OCI-LY3 (cell line): ENCODE data around the gene TRIM66.

Experiments
- H2AFZ ChIP-seq: fragments of 200-600, 300-600 bp; shearing (Covaris generic); 2 replicates; pipeline ENCODE4 v1.6.0; 2014; ENCODE audit warnings: antibody characterized with exemption, low read depth, low read length
- H3K27ac ChIP-seq: fragments of 200-600, 300-600 bp; sonication (generic); 2 replicates; pipeline ENCODE4 v1.5.1; 2014; ENCODE audit warnings: mild to moderate bottlenecking, low read length, moderate library complexity, mixed read lengths
- H3K27me3 ChIP-seq: fragments of 200-600, 300-600 bp; sonication (generic); 2 replicates; pipeline ENCODE4 v1.6.1; 2014; ENCODE audit warnings: low read depth, low read length, mixed read lengths
- H3K36me3 ChIP-seq: fragments of 200-600, 300-600 bp; sonication (generic); replicated peaks from 2 replicates; pipeline ENCODE3; 2014; ENCODE audit warnings: low read depth, low read length, mixed read lengths
- H3K4me1 ChIP-seq: fragments of 300-600, 200-600 bp; sonication (generic); 2 replicates; pipeline ENCODE4 v1.6.1; 2014; ENCODE audit warnings: low read length, mixed read lengths
- H3K4me2 ChIP-seq: fragments of 200-600, 300-600 bp; sonication (generic); 2 replicates; pipeline ENCODE4 v1.6.1; 2014; ENCODE audit warnings: low read length, mixed read lengths
- H3K4me3 ChIP-seq: fragments of 300-600, 200-600 bp; sonication (generic); 2 replicates; pipeline ENCODE4 v1.5.1; 2014; ENCODE audit warnings: antibody characterized with exemption, mild to moderate bottlenecking, low read length, moderate library complexity
- H3K79me2 ChIP-seq: fragments of 300-600, 200-600 bp; shearing (Covaris generic); 2 replicates; pipeline ENCODE4 v1.6.1; 2014; ENCODE audit warnings: mild to moderate bottlenecking, low read length, mixed read lengths
- H3K9ac ChIP-seq: fragments of 300-600, 200-600 bp; shearing (Covaris generic); 2 replicates; pipeline ENCODE4 v1.6.0; 2014; ENCODE audit warnings: mild to moderate bottlenecking, low read length, moderate library complexity
- H3K9me3 ChIP-seq: fragments of 200-600, 300-600 bp; shearing (Covaris generic); 2 replicates; pipeline ENCODE4 v1.6.1; 2014; ENCODE audit warnings: low read length, mixed read lengths; ENCODE audit not compliant: insufficient read depth
- H4K20me1 ChIP-seq: fragments of 200-600, 300-600 bp; sonication (generic); 2 replicates; pipeline ENCODE4 v1.6.1; 2016; ENCODE audit warnings: low read length, mixed read lengths; ENCODE audit not compliant: insufficient read depth
- EZH2phosphoT487 ChIP-seq: fragments of 200-600 bp; shearing (Covaris generic); IDR thresholded peaks from 2 replicates; pipeline ENCODE4 v1.6.1; 2018; ENCODE audit warnings: antibody characterized with exemption, mixed run types, low read depth
- TF ChIP-seq, protein P1 (sequence below): fragments of 200-600, 300-600 bp; sonication (generic); IDR thresholded peaks from 2 replicates; pipeline ENCODE4 v1.5.1; 2014; ENCODE audit warnings: antibody characterized with exemption, low read length, low read depth

TRIM66 gene

DNA sequence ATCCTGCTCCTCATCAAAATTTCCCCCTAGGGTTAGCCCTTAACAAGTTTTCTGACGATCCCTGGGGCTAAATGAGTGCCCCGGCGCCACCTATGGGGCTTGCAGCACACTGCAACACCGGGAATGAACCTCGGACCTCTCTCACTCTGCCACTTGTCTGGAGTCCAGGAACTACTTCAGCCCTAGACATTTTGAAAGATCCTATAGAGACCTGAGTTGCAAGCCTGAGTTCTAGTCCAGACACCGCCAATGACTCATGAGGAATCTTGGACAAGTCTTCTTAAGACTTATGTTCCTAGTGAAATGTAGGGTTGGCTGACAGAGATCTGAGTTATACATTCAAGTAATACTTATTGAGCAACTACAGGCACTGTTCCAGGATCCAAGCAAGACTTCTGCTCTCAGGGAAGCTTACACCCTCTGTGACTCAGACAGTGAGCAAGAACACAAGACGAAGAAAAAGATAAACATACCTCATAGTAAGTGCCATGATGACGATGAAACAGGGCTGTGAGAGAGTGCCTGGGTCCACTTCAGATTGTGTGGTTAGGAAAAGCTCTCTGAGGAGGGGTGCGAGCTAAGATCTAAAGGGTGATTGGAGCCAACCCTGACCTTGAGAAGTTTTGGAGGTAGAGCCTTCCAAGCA lies 78.3 kb downstream of the TRIM66 start:
- Histone ChIP-seq H4K20me1 (no peaks in the 10 kb centered on the region), H2AFZ (peak overlapping the region; percentile 69), H3K9ac (no peak overlapping the region), H3K27me3 (peaks cover 6% of the 10 kb centered on the region), H3K4me3 (peak overlapping the region; percentile 27), H3K4me1 (peaks cover 10% of the 10 kb centered on the region), H3K4me2 (peak overlapping the region; percentile 64), H3K27ac (no peak overlapping the region), H3K36me3 (no peaks in the 10 kb centered on the region), H3K79me2 (no peaks in the 10 kb centered on the region), H3K9me3 (no peaks in the 10 kb centered on the region)
- TF ChIP-seq, protein P1, sequence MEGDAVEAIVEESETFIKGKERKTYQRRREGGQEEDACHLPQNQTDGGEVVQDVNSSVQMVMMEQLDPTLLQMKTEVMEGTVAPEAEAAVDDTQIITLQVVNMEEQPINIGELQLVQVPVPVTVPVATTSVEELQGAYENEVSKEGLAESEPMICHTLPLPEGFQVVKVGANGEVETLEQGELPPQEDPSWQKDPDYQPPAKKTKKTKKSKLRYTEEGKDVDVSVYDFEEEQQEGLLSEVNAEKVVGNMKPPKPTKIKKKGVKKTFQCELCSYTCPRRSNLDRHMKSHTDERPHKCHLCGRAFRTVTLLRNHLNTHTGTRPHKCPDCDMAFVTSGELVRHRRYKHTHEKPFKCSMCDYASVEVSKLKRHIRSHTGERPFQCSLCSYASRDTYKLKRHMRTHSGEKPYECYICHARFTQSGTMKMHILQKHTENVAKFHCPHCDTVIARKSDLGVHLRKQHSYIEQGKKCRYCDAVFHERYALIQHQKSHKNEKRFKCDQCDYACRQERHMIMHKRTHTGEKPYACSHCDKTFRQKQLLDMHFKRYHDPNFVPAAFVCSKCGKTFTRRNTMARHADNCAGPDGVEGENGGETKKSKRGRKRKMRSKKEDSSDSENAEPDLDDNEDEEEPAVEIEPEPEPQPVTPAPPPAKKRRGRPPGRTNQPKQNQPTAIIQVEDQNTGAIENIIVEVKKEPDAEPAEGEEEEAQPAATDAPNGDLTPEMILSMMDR: peak; percentile 84
- TF ChIP-seq EZH2phosphoT487: no peak

DNA sequence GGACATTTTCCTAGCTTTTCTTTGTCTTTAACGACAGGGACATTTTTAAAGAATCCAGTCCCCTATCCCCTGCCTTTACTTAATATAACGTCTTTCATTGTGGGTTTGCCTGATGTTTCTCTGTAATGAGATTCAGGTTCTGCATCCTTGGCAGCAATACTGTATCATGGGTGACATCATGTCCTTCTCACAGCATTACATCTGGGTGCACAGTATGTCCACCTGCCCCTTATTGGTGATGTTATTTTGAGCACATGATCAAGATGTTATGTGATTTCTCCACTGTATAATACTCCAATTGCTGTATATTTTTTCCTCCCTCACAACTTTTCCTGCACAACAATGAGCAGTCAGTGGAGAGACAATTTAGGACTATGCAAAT lies 78.8 kb downstream of the TRIM66 start:
- Histone ChIP-seq H3K4me1 (peaks cover 10% of the 10 kb centered on the region), H3K4me3 (no peak overlapping the region), H3K27me3 (peaks cover 6% of the 10 kb centered on the region), H3K36me3 (no peaks in the 10 kb centered on the region), H4K20me1 (no peaks in the 10 kb centered on the region), H3K9ac (no peak overlapping the region), H2AFZ (no peak overlapping the region), H3K9me3 (no peaks in the 10 kb centered on the region), H3K4me2 (peak overlapping the region; percentile 64), H3K79me2 (no peaks in the 10 kb centered on the region), H3K27ac (no peak overlapping the region)
- TF ChIP-seq EZH2phosphoT487: no peak
- TF ChIP-seq, protein P1: no peak

DNA sequence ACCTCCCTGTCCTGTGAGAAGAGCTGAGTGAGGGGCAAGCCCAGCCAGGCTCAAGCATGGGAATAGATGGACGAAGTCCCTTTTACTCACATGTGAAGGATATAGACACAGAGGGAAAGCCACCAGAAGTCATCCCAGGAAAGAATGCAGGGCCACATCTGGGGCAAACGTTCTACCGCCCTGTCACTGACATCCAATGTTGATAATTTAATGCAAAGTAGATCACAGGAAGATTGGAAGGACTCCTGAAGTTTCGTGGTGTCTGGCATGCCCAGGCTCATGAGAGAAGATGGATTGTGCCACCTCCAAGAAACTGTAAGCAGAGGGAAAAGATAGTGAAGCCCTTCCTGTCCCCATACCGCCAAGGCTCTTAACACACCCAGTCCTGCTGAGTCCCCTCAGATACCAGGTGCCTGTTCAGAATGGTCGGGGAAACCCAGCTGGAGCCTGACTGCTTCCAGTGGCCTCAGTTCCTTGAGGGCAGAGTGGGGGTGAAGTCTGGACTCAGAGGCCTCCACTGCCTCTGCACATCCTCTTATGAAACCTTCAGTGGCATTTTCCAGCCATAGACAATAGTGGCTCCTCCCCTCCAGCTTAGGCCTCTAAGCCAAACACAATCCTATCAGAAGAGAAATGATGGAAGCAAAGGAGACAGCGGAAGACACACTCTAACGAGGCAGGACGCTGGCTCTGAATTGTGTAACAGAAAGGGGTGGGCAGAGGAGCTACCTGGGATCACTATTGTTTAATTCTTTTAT lies 80.9 kb downstream of the TRIM66 start:
- H4K20me1 ChIP-seq: no peaks in the 10 kb centered on the region
- H2AFZ ChIP-seq: no peak overlapping the region
- no peaks in the 10 kb centered on the region for H3K36me3 ChIP-seq
- H3K79me2 ChIP-seq: no peaks in the 10 kb centered on the region
- no peak overlapping the region for H3K27ac ChIP-seq
- peaks cover 6% of the 10 kb centered on the region for H3K27me3 ChIP-seq
- TF ChIP-seq EZH2phosphoT487: no peak
- TF ChIP-seq, protein P1: no peak
- no peak overlapping the region for H3K9ac ChIP-seq
- H3K4me3 ChIP-seq: no peak overlapping the region
- H3K4me2 ChIP-seq: no peak overlapping the region
- H3K4me1 ChIP-seq: peaks cover 13% of the 10 kb centered on the region
- H3K9me3 ChIP-seq: no peaks in the 10 kb centered on the region

DNA sequence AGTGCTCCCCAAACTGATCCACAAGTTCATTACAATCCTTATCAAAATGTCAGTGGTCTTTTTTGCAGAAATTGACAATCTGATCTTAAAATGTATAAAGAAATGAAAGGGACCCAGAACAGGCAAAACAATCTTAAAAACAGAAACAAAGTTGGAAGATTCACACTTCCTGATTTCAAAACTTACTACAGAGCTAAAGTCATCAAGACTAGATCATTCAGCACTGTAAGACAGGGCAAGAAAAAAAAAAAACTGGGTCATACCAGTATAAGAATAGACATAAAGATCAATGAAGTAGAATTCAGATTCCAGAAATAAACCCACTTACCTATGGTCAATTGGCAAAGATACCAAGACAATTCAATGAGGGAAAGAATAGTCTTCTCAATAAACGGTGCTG lies 84.0 kb downstream of the TRIM66 start:
- Histone ChIP-seq H4K20me1 (no peaks in the 10 kb centered on the region), H3K27me3 (no peaks in the 10 kb centered on the region), H3K4me1 (peaks cover 10% of the 10 kb centered on the region), H2AFZ (no peak overlapping the region), H3K4me2 (peak overlapping the region; percentile 1; the same call in 1 of the 2 replicates), H3K36me3 (no peaks in the 10 kb centered on the region), H3K9ac (no peak overlapping the region), H3K9me3 (no peaks in the 10 kb centered on the region), H3K4me3 (no peak overlapping the region), H3K79me2 (peaks cover 16% of the 10 kb centered on the region), H3K27ac (no peak overlapping the region)
- no peak for TF ChIP-seq EZH2phosphoT487
- TF ChIP-seq, protein P1: no peak
